HCT116 (cell line): ENCODE results near the gene PRDM8. TPM values are rescaled to one million over a fixed set of nuclear protein-coding genes. Genes with fewer than 3 reads are reported as not detected.

Source experiments
- ATAC-seq: fragments of 200-7000 bp; cut with Tn5 transposase; 2 replicates; pipeline ENCODE4 v1.9.1; 2020; ENCODE audit warnings: mild to moderate bottlenecking, moderate library complexity
- BruUV-seq: library from RNA; stranded (reverse); fragments of 400-500 nt; replicated peaks from 2 replicates; lab custom pipeline; 2021; lab: Mats Ljungman, UMichigan
- CTCF ChIA-PET: fragments of 300-600 bp; sonication (Branson Sonifier 250); formaldehyde crosslinking; loops from one replicate; lab custom pipeline; 2021; ENCODE audit warnings: antibody characterized with exemption; lab: Charles Lee
- POLR2A ChIA-PET: fragments of 300-600, 350-600 bp; sonication (Branson Sonifier 250); formaldehyde crosslinking; loops from one replicate; lab custom pipeline; 2021; ENCODE audit warnings: antibody characterized with exemption; lab: Charles Lee
- RAD21 ChIA-PET, 2 experiments: fragments of 300-600 bp; sonication (Branson Sonifier 250); formaldehyde crosslinking; loops; one replicate each; lab custom pipeline; 2023; ENCODE audit warnings: low total read pairs in 2 of 2; ENCODE audit not compliant: uncharacterized antibody in 2 of 2, unreplicated experiment in 2 of 2, low non-redundant PET in 1 of 2; lab: Charles Lee
- DNase-seq: peaks from one replicate; pipeline ENCODE4 v3.0.0-alpha.2; 2010; ENCODE audit warnings: low read depth, low spot score
- H2AFZ ChIP-seq: fragments of 200-600 bp; shearing (Covaris generic), sonication (generic); 2 replicates; pipeline ENCODE4 v1.6.1; 2017; ENCODE audit warnings: low read depth, mixed run types, mixed read lengths, antibody characterized with exemption, low read length; ENCODE audit not compliant: poor library complexity, severe bottlenecking
- H3K27ac ChIP-seq: 2 replicates; pipeline ENCODE4 v1.5.1; 2012; ENCODE audit warnings: low read depth, low read length
- H3K27me3 ChIP-seq: fragments of 200-600 bp; sonication (generic); 2 replicates; pipeline ENCODE4 v1.6.1; 2016; ENCODE audit warnings: mixed run types, low read length, mixed read lengths; ENCODE audit not compliant: insufficient read depth
- H3K36me3 ChIP-seq, 2 experiments: fragments of 200-500 bp in 1 of 2; fragments of 200-600 bp in 1 of 2; sonication (Bioruptor generic) in 1 of 2; sonication (generic) in 1 of 2; 2 replicates each; pipeline versions ENCODE4 v1.5.1 to v1.6.1; 2014 to 2016; ENCODE audit warnings: low read length in 2 of 2, inconsistent platforms in 1 of 2, mixed read lengths in 1 of 2, mixed run types in 1 of 2; ENCODE audit not compliant: insufficient read depth in 2 of 2, control insufficient read depth in 1 of 2
- H3K4me1 ChIP-seq, 2 experiments: fragments of 200-600 bp in 1 of 2; sonication (generic) in 1 of 2; 2 replicates each; pipeline versions ENCODE4 v1.5.1 to v1.6.1; 2012 to 2017; ENCODE audit warnings: low read length in 2 of 2, inconsistent platforms in 1 of 2, mild to moderate bottlenecking in 1 of 2, mixed read lengths in 1 of 2, mixed run types in 1 of 2, moderate library complexity in 1 of 2; ENCODE audit not compliant: insufficient read depth in 2 of 2, control insufficient read depth in 1 of 2
- H3K4me2 ChIP-seq: fragments of 200-600 bp; sonication (generic); 2 replicates; pipeline ENCODE4 v1.6.1; 2017; ENCODE audit warnings: mixed run types, low read length, mixed read lengths
- H3K4me3 ChIP-seq, 2 experiments: fragments of 200-600 bp in 1 of 2; sonication (generic) in 1 of 2; replicated peaks in 1 of 2; 2 replicates each; pipeline ENCODE4 v1.5.1; 2011 to 2016; ENCODE audit warnings: low read length in 2 of 2, control low read depth in 1 of 2, low read depth in 1 of 2, mild to moderate bottlenecking in 1 of 2, mixed read lengths in 1 of 2, mixed run types in 1 of 2
- H3K79me2 ChIP-seq: fragments of 200-600 bp; sonication (generic); 2 replicates; pipeline ENCODE4 v1.6.1; 2017; ENCODE audit warnings: mild to moderate bottlenecking, mixed run types, low read length, moderate library complexity, mixed read lengths; ENCODE audit not compliant: insufficient read depth
- H3K9ac ChIP-seq: fragments of 200-600 bp; sonication (generic); 2 replicates; pipeline ENCODE4 v1.6.1; 2016; ENCODE audit warnings: low read length, mixed read lengths
- H3K9me2 ChIP-seq: fragments of 200-600 bp; sonication (generic), shearing (Covaris generic); 2 replicates; pipeline ENCODE4 v1.6.1; 2017; ENCODE audit warnings: mixed run types, mild to moderate bottlenecking, moderate library complexity; ENCODE audit not compliant: insufficient read depth
- H3K9me3 ChIP-seq, 2 experiments: fragments of 200-500 bp in 1 of 2; fragments of 200-600 bp in 1 of 2; sonication (Bioruptor generic) in 1 of 2; sonication (generic) in 1 of 2; 2 replicates each; pipeline ENCODE4 v1.6.1; 2014 to 2017; ENCODE audit warnings: low read length in 2 of 2, mixed read lengths in 2 of 2, inconsistent platforms in 1 of 2, low read depth in 1 of 2, mild to moderate bottlenecking in 1 of 2, mixed run types in 1 of 2, moderate library complexity in 1 of 2; ENCODE audit not compliant: control insufficient read depth in 1 of 2, insufficient read depth in 1 of 2
- H4K20me1 ChIP-seq: fragments of 200-600 bp; sonication (generic), shearing (Covaris generic); 2 replicates; pipeline ENCODE4 v1.6.1; 2017; ENCODE audit warnings: mixed run types, mild to moderate bottlenecking, moderate library complexity; ENCODE audit not compliant: insufficient read depth
- CEBPB ChIP-seq: IDR thresholded peaks from 2 replicates; pipeline ENCODE4 v1.6.1; 2012; ENCODE audit warnings: low read depth
- EGR1 ChIP-seq: IDR thresholded peaks from 2 replicates; pipeline ENCODE4 v1.6.1; 2012; ENCODE audit warnings: low read depth
- ELF1 ChIP-seq: IDR thresholded peaks from 2 replicates; pipeline ENCODE4 v1.6.1; 2012; ENCODE audit warnings: low read depth, borderline replicate concordance
- EZH2 ChIP-seq: fragments of 200-600 bp; sonication (generic); IDR thresholded peaks from 2 replicates; pipeline ENCODE4 v1.6.1; 2017; ENCODE audit warnings: antibody characterized with exemption, mixed run types
- EZH2phosphoT487 ChIP-seq: fragments of 200-600 bp; IDR thresholded peaks from 2 replicates; pipeline ENCODE4 v1.6.1; 2018; ENCODE audit warnings: antibody characterized with exemption, borderline replicate concordance
- FOSL1 ChIP-seq: IDR thresholded peaks from 2 replicates; pipeline ENCODE4 v1.6.1; 2012; ENCODE audit warnings: low read depth
- JUND ChIP-seq: IDR thresholded peaks from 2 replicates; pipeline ENCODE4 v1.6.1; 2012
- POLR2A ChIP-seq: IDR thresholded peaks from 2 replicates; pipeline ENCODE4 v1.7.0; 2011; ENCODE audit warnings: borderline replicate concordance; ENCODE audit not compliant: insufficient read depth, insufficient read length; ENCODE audit errors: extremely low read depth
- RAD21 ChIP-seq: IDR thresholded peaks from 2 replicates; pipeline ENCODE4 v1.6.1; 2012; ENCODE audit warnings: low read depth, mild to moderate bottlenecking
- SIN3A ChIP-seq: IDR thresholded peaks from 2 replicates; pipeline ENCODE4 v1.6.1; 2012; ENCODE audit warnings: low read depth
- SP1 ChIP-seq: IDR thresholded peaks from 2 replicates; pipeline ENCODE4 v1.6.1; 2012; ENCODE audit warnings: low read depth
- SRF ChIP-seq: IDR thresholded peaks from 2 replicates; pipeline ENCODE4 v1.6.1; 2012; ENCODE audit warnings: low read depth
- YY1 ChIP-seq: IDR thresholded peaks from 2 replicates; pipeline ENCODE4 v1.6.1; 2011; ENCODE audit warnings: low read length, low read depth, moderate library complexity, mild to moderate bottlenecking; ENCODE audit not compliant: insufficient replicate concordance; ENCODE audit errors: extremely low read depth
- ZFX ChIP-seq: fragments of 450-650 bp; IDR thresholded peaks from 2 replicates; pipeline ENCODE4 v1.6.1; 2017
- ZNF274 ChIP-seq: fragments of 200-500 bp; sonication (Bioruptor generic); IDR thresholded peaks from 2 replicates; pipeline ENCODE4 v1.6.1; 2014; ENCODE audit warnings: mild to moderate bottlenecking, low read depth, low read length, inconsistent platforms
- intact Hi-C: fragments of 100-400 bp; cut with micrococcal nuclease; formaldehyde crosslinking; loops from 2 replicates; pipeline ENCODE4 v1.10.0; 2022
- total RNA-seq: library from RNA; stranded (reverse); gene quantifications from one replicate; pipeline ENCODE4 v1.2.1, GENCODE V29; 2021; ENCODE audit not compliant: unreplicated experiment
- TF ChIP-seq, protein P1 (sequence below), 3 experiments: fragments of 200-600 bp in 1 of 3; sonication (generic) in 1 of 3; IDR thresholded peaks in 2 of 3; conservative IDR thresholded peaks in 1 of 3; 2 replicates each; pipeline ENCODE4 v1.5.1; 2012 to 2017; ENCODE audit warnings: low read depth in 2 of 3, low read length in 2 of 3, antibody characterized with exemption in 1 of 3, borderline replicate concordance in 1 of 3, control low read depth in 1 of 3, mild to moderate bottlenecking in 1 of 3, mixed read lengths in 1 of 3, mixed run types in 1 of 3, moderate library complexity in 1 of 3; ENCODE audit not compliant: insufficient read depth in 1 of 3
- TF ChIP-seq, protein P2 (sequence below): IDR thresholded peaks from 2 replicates; pipeline ENCODE4 v1.6.1; 2011; ENCODE audit warnings: mild to moderate bottlenecking, low read length, moderate library complexity; ENCODE audit not compliant: insufficient replicate concordance; ENCODE audit errors: extremely low read depth
- TF ChIP-seq, protein P3 (sequence below): IDR thresholded peaks from 2 replicates; pipeline ENCODE4 v1.6.1; 2012
- TF ChIP-seq, protein P4 (sequence below): IDR thresholded peaks from 2 replicates; pipeline ENCODE4 v1.6.1; 2012; ENCODE audit warnings: low read depth

The PRDM8 gene
- total RNA-seq, 1 experiment from 2014 or later: 1.4 TPM

DNA sequence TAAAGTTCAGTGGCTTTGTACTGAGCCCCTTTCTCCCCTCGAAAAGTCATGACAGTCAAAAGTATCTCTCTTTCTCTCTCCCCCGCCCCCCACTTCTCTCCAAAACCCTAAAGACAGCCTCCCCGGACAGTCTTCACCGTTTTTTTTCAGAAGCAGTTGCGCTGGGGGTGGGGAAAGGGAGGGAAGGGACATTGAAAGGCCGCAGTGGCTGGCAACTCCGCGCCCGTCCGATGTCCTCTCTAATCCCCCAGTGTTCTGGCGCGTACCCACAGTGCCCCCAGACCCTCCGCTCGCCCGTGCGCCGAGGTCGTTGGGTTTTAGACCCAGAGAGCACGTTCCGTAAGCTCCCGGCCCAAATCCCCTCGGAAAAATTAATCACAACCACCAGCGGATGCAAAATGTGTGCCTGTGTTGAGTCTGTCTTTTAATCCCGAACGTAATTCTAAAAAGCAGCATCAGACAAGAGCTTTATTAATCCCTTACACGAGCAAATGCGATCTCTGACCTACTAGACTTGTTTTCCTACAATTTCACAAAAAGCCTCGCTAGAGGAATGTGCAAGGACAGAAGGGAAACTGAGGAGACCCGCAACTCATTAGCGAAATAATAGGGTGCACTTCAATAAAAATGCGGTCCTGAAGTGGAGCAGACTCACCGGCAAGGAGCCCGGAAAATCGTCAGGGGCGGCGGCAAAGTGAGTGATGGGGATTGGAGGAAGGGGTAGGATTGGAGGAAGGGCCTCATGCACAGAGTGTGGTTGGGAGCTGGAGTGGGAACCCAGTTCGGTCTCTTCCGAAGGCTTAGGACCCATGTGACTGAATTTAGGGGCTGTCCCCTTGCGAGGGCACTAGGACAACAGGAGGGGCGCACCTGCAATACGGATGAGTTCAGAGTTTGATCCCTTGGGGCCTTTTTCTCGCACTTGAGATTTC is 12.2 kb upstream of the PRDM8 start:
- CTCF ChIA-PET: interaction anchor here (0.6 to 0.9 kb wide), 2 partner anchors 13 to 1143 kb away, joined by 3 to 4 read pairs; no protein-coding TSS in a partner anchor
- RAD21 ChIA-PET: interaction anchor here in 1 of 2 experiments (0.6 kb wide), 1 partner anchor 150 kb away, joined by 4 read pairs; no protein-coding TSS in a partner anchor
- H3K4me1 ChIP-seq: peaks cover 0 to 13% of the 10 kb centered on the region in 2 experiments; a peak in 1 of 4 replicates
- DNase-seq (no peak), ATAC-seq (no peak)
- intact Hi-C loops: loop anchor here (1.0 to 5.0 kb wide), 2 partner anchors 58 to 268 kb away; no protein-coding TSS in a partner anchor
- H3K4me2 ChIP-seq: peak overlapping the region; percentile 98
- H3K9me3 ChIP-seq: no peaks in the 10 kb centered on the region
- peak overlapping the region; percentile 97 for H2AFZ ChIP-seq
- peak overlapping the region; percentile 54 for H3K9ac ChIP-seq
- H4K20me1 ChIP-seq: no peaks in the 10 kb centered on the region
- no peak overlapping the region for H3K27ac ChIP-seq
- H3K79me2 ChIP-seq: no peaks in the 10 kb centered on the region
- H3K27me3 ChIP-seq: no peaks in the 10 kb centered on the region
- TSS peak; percentile 43 for BruUV-seq
- H3K36me3 ChIP-seq: no peaks in the 10 kb centered on the region
- H3K9me2 ChIP-seq: no peaks in the 10 kb centered on the region
- H3K4me3 ChIP-seq: peak overlapping the region; percentile 59 to 73
- POLR2A ChIA-PET: no interaction called here
- no peak for TF ChIP-seq ELF1
- TF ChIP-seq, protein P1, sequence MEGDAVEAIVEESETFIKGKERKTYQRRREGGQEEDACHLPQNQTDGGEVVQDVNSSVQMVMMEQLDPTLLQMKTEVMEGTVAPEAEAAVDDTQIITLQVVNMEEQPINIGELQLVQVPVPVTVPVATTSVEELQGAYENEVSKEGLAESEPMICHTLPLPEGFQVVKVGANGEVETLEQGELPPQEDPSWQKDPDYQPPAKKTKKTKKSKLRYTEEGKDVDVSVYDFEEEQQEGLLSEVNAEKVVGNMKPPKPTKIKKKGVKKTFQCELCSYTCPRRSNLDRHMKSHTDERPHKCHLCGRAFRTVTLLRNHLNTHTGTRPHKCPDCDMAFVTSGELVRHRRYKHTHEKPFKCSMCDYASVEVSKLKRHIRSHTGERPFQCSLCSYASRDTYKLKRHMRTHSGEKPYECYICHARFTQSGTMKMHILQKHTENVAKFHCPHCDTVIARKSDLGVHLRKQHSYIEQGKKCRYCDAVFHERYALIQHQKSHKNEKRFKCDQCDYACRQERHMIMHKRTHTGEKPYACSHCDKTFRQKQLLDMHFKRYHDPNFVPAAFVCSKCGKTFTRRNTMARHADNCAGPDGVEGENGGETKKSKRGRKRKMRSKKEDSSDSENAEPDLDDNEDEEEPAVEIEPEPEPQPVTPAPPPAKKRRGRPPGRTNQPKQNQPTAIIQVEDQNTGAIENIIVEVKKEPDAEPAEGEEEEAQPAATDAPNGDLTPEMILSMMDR (IDR thresholded peaks at IDR 0.05 in 2 of 3, conservative IDR thresholded peaks at IDR 0.05 in 1 of 3; ENCODE audit: borderline replicate concordance in 1 of 3, insufficient read depth in 1 of 3, low read depth in 2 of 3, low read length in 2 of 3): no peak
- no peak for TF ChIP-seq EZH2phosphoT487
- no peak for TF ChIP-seq SRF
- TF ChIP-seq, protein P2, sequence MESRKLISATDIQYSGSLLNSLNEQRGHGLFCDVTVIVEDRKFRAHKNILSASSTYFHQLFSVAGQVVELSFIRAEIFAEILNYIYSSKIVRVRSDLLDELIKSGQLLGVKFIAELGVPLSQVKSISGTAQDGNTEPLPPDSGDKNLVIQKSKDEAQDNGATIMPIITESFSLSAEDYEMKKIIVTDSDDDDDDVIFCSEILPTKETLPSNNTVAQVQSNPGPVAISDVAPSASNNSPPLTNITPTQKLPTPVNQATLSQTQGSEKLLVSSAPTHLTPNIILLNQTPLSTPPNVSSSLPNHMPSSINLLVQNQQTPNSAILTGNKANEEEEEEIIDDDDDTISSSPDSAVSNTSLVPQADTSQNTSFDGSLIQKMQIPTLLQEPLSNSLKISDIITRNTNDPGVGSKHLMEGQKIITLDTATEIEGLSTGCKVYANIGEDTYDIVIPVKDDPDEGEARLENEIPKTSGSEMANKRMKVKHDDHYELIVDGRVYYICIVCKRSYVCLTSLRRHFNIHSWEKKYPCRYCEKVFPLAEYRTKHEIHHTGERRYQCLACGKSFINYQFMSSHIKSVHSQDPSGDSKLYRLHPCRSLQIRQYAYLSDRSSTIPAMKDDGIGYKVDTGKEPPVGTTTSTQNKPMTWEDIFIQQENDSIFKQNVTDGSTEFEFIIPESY: no peak
- no peak for TF ChIP-seq SP1
- TF ChIP-seq, protein P3, sequence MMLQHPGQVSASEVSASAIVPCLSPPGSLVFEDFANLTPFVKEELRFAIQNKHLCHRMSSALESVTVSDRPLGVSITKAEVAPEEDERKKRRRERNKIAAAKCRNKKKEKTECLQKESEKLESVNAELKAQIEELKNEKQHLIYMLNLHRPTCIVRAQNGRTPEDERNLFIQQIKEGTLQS: no peak
- TF ChIP-seq ZNF274: no peak
- no peak for TF ChIP-seq RAD21
- no peak for TF ChIP-seq EGR1
- TF ChIP-seq YY1: no peak
- no peak for TF ChIP-seq JUND
- no peak for TF ChIP-seq CEBPB
- no peak for TF ChIP-seq EZH2
- TF ChIP-seq FOSL1: no peak
- TF ChIP-seq ZFX: no peak
- no peak for TF ChIP-seq POLR2A
- TF ChIP-seq SIN3A: no peak
- TF ChIP-seq, protein P4, sequence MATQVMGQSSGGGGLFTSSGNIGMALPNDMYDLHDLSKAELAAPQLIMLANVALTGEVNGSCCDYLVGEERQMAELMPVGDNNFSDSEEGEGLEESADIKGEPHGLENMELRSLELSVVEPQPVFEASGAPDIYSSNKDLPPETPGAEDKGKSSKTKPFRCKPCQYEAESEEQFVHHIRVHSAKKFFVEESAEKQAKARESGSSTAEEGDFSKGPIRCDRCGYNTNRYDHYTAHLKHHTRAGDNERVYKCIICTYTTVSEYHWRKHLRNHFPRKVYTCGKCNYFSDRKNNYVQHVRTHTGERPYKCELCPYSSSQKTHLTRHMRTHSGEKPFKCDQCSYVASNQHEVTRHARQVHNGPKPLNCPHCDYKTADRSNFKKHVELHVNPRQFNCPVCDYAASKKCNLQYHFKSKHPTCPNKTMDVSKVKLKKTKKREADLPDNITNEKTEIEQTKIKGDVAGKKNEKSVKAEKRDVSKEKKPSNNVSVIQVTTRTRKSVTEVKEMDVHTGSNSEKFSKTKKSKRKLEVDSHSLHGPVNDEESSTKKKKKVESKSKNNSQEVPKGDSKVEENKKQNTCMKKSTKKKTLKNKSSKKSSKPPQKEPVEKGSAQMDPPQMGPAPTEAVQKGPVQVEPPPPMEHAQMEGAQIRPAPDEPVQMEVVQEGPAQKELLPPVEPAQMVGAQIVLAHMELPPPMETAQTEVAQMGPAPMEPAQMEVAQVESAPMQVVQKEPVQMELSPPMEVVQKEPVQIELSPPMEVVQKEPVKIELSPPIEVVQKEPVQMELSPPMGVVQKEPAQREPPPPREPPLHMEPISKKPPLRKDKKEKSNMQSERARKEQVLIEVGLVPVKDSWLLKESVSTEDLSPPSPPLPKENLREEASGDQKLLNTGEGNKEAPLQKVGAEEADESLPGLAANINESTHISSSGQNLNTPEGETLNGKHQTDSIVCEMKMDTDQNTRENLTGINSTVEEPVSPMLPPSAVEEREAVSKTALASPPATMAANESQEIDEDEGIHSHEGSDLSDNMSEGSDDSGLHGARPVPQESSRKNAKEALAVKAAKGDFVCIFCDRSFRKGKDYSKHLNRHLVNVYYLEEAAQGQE: no peak
